Choroid plexus epithelial cell (primary cell): Measurements from ENCODE around the gene NIN.
"Not testable (repeated sequence)": the region's sequence is repeated elsewhere in the genome, so short reads cannot be mapped to it uniquely, and the experiment has no call there.

Experiments used
- DNase-seq: peaks from one replicate; pipeline ENCODE4 v3.0.0-alpha.2; 2010; ENCODE audit warnings: low read depth
- H3K4me3 ChIP-seq: 2 replicates; pipeline ENCODE4 v1.5.1; 2011; ENCODE audit warnings: low read depth, mild to moderate bottlenecking, control low read depth, low read length, moderate library complexity
- TF ChIP-seq, protein P1 (sequence below): conservative IDR thresholded peaks from 2 replicates; pipeline ENCODE4 v1.5.1; 2011; ENCODE audit warnings: low read depth, mild to moderate bottlenecking, control low read depth, inconsistent platforms, low read length, moderate library complexity

Gene NIN

GRCh38 chr14:50705026-50705593, 125.9 kb downstream of the NIN start:
- DNase-seq, result no peak
- H3K4me3 ChIP-seq, result no peak overlapping the region
- TF ChIP-seq, protein P1, sequence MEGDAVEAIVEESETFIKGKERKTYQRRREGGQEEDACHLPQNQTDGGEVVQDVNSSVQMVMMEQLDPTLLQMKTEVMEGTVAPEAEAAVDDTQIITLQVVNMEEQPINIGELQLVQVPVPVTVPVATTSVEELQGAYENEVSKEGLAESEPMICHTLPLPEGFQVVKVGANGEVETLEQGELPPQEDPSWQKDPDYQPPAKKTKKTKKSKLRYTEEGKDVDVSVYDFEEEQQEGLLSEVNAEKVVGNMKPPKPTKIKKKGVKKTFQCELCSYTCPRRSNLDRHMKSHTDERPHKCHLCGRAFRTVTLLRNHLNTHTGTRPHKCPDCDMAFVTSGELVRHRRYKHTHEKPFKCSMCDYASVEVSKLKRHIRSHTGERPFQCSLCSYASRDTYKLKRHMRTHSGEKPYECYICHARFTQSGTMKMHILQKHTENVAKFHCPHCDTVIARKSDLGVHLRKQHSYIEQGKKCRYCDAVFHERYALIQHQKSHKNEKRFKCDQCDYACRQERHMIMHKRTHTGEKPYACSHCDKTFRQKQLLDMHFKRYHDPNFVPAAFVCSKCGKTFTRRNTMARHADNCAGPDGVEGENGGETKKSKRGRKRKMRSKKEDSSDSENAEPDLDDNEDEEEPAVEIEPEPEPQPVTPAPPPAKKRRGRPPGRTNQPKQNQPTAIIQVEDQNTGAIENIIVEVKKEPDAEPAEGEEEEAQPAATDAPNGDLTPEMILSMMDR, result no peak

GRCh38 chr14:50704454-50705010, 126.4 kb downstream of the NIN start:
- DNase-seq, result no peak
- H3K4me3 ChIP-seq, result no peak overlapping the region
- TF ChIP-seq, protein P1, result no peak

DNA sequence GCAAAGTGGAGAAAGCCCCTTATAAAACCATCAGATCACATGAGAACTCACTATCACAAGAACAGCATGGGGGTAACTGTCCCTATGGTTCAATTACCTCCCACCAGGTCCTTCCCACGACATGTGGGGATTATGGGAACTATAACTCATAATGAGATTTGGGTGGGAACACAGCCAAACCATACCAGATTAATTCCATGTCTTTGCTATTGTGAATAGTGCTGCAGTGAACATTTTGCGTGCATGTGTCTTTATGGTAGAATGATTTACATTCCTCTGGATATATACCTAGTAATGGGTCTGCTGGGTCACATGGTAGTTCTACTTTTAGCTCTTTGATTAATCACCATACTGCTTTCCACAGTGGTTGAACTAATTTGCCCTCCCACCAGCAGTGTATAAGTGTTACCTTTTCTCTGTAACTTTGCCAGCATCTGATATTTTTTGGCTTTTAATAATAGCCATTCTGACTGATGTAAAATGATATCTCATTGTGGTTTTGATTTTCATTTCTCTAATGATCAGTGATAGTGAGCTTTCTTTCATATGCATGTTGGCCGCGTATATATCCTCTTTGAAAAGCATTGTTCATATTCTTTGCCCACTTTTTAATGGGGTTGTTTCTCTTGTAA, 133.2 kb downstream of the NIN start:
- TF ChIP-seq, protein P1, result no peak
- no peak for DNase-seq
- H3K4me3 ChIP-seq, result no peak overlapping the region

DNA sequence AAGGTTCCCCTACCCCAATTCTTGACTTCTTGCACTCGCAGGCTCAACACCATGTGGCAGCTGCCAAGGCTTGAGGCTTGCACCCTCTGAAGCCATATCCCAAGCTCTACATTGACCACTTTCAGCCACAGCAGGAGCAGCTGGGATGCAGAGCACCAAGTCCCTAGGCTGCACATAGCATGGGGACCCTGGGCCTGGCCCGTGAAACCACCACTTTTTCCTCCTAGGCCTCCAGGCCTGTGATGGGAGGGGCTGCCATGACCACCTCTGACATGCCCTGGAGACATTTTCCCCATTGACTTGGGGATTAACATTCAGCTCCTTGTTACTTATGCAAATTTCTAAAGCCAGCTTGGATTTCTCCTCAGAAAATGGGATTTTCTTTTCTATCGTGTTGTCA, 136.7 kb downstream of the NIN start:
- not testable (repeated sequence) for H3K4me3 ChIP-seq, DNase-seq

GRCh38 chr14:50688875-50689274, 142.1 kb downstream of the NIN start:
- TF ChIP-seq, protein P1, result peak; percentile 17
- DNase-seq, result no peak
- no peak overlapping the region for H3K4me3 ChIP-seq

DNA sequence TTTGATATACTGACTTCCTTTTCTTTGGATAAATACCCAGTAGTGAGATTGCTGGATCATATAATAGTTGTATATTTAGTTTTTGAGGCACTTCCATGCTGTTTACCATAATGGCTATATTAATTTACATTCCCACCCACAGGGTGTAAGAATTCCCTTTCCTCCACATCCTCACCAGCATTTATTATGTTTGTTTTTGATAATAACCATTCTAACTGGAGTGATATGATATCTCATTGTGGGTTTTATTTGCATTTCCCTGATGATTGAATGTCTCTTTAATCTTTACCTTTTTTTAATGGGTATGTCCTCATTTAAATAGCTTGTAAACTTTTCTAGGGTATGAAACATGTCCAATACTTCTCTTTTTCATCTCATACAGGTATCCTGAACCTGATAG, 151.3 kb downstream of the NIN start:
- H3K4me3 ChIP-seq, result no peak overlapping the region
- DNase-seq, result no peak
- TF ChIP-seq, protein P1, result no peak

GRCh38 chr14:50678163-50678562, 152.8 kb downstream of the NIN start:
- H3K4me3 ChIP-seq, result no peak overlapping the region
- TF ChIP-seq, protein P1, result no peak
- no peak for DNase-seq
